Stimulated activated CD8-positive, alpha-beta memory T cell treated with anti-CD3 and anti-CD28 coated beads, Interleukin-7, amount 100 ng/mL, for 48 hours (primary cell): ENCODE measurements around the gene H1-8.
"Not testable (repeated sequence)": the region's sequence is repeated elsewhere in the genome, so short reads cannot be mapped to it uniquely, and the experiment has no call there.

Source experiments
- DNase-seq, 2 donors: peaks; one replicate each; pipeline ENCODE4 v3.0.0-alpha.2; 2020; ENCODE audit warnings: low read depth in 1 of 2; ENCODE audit errors: extremely low read depth in 1 of 2

Gene H1-8

GRCh38 chr3:129531699-129532098 lies 11.3 kb upstream of the H1-8 start:
- no peak for DNase-seq

- DNase-seq = no peak
Measured at GRCh38 chr3:129532261-129532660, 10.7 kb upstream of the H1-8 start.

- no peak for DNase-seq
Measured at GRCh38 chr3:129533406-129533805, 9.6 kb upstream of the H1-8 start.

- no peak for DNase-seq
Measured at GRCh38 chr3:129534428-129535027, 8.4 kb upstream of the H1-8 start.

- DNase-seq = no peak
Measured at GRCh38 chr3:129535075-129535474, 7.9 kb upstream of the H1-8 start.

- no peak for DNase-seq
Measured at GRCh38 chr3:129536374-129536667, 6.7 kb upstream of the H1-8 start.

GRCh38 chr3:129536804-129537203 lies 6.2 kb upstream of the H1-8 start:
- no peak for DNase-seq

- DNase-seq = no peak
Measured at GRCh38 chr3:129539206-129539605, 3.8 kb upstream of the H1-8 start.

GRCh38 chr3:129540776-129541516 lies 2.0 kb upstream of the H1-8 start:
- DNase-seq = no peak

GRCh38 chr3:129542747-129543146 lies 228 bp upstream of the H1-8 start:
- no peak for DNase-seq

GRCh38 chr3:129543999-129544398 lies 1.0 kb downstream of the H1-8 start:
- DNase-seq = no peak

GRCh38 chr3:129545951-129546350 lies 3.0 kb downstream of the H1-8 start:
- DNase-seq = not testable (repeated sequence)

- DNase-seq = no peak
Measured at GRCh38 chr3:129547241-129547640, 4.3 kb downstream of the H1-8 start.

- DNase-seq = no peak
Measured at GRCh38 chr3:129548104-129548965, 5.4 kb downstream of the H1-8 start.

GRCh38 chr3:129549006-129549800 lies 6.2 kb downstream of the H1-8 start:
- DNase-seq = no peak

GRCh38 chr3:129549805-129550204 lies 6.8 kb downstream of the H1-8 start:
- DNase-seq = no peak

- no peak for DNase-seq
Measured at GRCh38 chr3:129552287-129553050, 9.5 kb downstream of the H1-8 start.

- DNase-seq = no peak
Measured at GRCh38 chr3:129553171-129553570, 10.2 kb downstream of the H1-8 start.

- no peak for DNase-seq
Measured at GRCh38 chr3:129553719-129554118, 10.7 kb downstream of the H1-8 start.

- DNase-seq = no peak
Measured at GRCh38 chr3:129554356-129555152, 11.6 kb downstream of the H1-8 start.
